Gastrocnemius medialis (tissue), 4 donors: ENCODE measurements around the gene NSF.

Source experiments
- POLR2A ChIP-seq, 2 donors: fragments of 450-650 bp; IDR thresholded peaks; one replicate each; pipeline ENCODE4 v1.6.1; 2017; ENCODE audit warnings: antibody characterized with exemption in 2 of 2, mild to moderate bottlenecking in 2 of 2, moderate library complexity in 2 of 2
- TF ChIP-seq, protein P1 (sequence below), 5 experiments: fragments of 450-650 bp in 3 of 5; fragments of 200-600 bp in 2 of 5; sonication (generic) in 2 of 5; IDR thresholded peaks in 4 of 5; conservative IDR thresholded peaks in 1 of 5; 1 replicate in 4 of 5; 2 replicates in 1 of 5; pipeline ENCODE4 v1.5.1; 2016 to 2019; ENCODE audit warnings: antibody characterized with exemption in 5 of 5, mild to moderate bottlenecking in 3 of 5, moderate library complexity in 3 of 5

DNA sequence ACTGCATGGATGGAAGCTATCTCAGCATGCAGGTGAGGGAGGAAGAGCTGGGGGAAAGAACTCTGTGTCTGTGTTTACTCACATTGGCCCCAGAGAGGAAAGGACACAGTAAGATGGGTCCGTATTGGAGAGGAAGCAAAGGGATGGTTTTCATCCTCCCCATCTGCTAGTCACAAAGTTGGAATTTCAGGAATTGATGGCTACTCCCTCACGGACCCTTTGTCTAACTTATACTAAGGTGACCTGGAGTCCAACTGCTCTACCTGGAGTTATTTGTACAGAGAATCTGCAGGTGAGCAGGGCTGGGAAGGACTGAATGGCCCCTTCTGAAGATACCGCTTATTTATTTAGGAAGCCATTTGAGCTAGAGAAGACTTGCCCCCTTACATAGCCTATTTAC, 172.9 kb downstream of the NSF start:
- TF ChIP-seq, protein P1, sequence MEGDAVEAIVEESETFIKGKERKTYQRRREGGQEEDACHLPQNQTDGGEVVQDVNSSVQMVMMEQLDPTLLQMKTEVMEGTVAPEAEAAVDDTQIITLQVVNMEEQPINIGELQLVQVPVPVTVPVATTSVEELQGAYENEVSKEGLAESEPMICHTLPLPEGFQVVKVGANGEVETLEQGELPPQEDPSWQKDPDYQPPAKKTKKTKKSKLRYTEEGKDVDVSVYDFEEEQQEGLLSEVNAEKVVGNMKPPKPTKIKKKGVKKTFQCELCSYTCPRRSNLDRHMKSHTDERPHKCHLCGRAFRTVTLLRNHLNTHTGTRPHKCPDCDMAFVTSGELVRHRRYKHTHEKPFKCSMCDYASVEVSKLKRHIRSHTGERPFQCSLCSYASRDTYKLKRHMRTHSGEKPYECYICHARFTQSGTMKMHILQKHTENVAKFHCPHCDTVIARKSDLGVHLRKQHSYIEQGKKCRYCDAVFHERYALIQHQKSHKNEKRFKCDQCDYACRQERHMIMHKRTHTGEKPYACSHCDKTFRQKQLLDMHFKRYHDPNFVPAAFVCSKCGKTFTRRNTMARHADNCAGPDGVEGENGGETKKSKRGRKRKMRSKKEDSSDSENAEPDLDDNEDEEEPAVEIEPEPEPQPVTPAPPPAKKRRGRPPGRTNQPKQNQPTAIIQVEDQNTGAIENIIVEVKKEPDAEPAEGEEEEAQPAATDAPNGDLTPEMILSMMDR (IDR thresholded peaks at IDR 0.05 in 4 of 5, conservative IDR thresholded peaks at IDR 0.05 in 1 of 5) = no peak
- TF ChIP-seq POLR2A (IDR thresholded peaks at IDR 0.05) = no peak
